HG03135 (cell line): ENCODE results near the gene LRRC46.

ENCODE experiments used
- ATAC-seq: cut with Tn5 transposase; IDR thresholded peaks from one replicate; pipeline ENCODE4 v1.9.1; 2021; ENCODE audit warnings: mild to moderate bottlenecking, moderate library complexity; ENCODE audit not compliant: unreplicated experiment

The LRRC46 gene

DNA sequence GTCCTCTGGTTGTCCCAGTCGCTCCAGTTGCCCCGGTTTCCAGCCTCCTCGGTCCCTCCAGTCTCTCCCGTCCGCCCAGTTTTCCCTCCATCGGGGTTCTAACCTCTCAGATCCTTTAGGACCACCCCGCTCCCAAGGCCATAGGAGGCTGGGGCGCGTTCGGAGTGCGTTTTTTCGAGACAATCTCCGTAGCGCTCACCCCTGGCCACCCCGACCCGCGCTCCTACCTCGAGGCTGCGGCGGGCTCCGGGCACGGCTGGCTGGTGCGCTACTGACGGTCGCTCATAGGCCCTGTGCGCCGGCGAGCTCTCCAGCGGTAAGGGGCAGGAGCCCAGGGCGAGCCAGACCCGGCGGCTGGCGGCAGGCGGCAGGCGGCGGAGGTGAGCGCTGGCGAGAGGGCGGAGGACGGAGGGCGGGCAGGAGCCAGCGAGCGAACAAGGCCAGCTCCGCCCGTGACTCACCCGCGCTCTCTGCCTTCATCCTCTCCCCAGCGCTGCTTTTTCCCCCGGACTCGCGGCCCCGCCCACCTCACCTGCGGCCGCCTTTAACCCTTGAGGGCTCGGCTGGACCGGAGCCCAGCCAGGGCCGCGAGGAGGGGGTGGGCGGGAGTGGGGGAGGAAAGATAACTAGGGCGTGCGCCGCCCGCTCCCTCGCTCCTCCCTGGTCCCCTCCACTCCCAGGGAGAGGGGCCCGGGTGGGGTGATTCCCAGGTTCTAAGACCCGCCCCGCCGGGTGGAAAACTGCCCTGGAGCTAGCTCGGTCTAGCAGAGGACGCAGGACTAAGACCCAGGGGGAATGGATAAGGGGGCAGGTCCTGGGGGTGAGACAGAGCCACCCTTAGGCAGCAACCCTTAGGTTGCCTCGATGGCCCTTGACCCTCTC, 19.5 kb downstream of the LRRC46 start, which contains the start of gene SP6:
Gene SP6 (minus strand): TSS at position 472 of the 882 bp plus-strand sequence. CDS start 2,734 bp downstream, outside the sequence.
- ATAC-seq: no peak

GRCh38 chr17:47851764-47852112, 20.3 kb downstream of the LRRC46 start:
- no peak for ATAC-seq

- no peak for ATAC-seq
Measured at GRCh38 chr17:47852113-47852949, 20.9 kb downstream of the LRRC46 start.

DNA sequence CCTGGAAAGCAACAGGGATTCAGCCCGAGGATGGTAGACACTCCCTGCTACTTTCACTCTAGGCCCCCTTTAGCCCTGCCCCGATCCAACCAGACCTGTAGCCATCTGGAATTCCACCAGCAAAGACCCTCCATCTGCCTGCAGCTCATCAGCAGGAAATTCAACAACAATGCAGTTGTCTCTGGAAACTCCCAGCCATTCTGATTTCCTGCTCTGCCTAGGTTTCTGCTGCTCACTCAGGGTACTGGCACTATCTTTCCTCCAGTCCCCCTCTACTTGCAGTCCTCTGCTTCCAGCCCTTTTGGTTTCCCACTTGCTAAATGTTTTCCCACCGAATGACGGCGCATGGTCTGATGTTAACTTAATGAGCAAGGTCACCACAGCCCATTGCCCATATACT, 22.1 kb downstream of the LRRC46 start:
- no peak for ATAC-seq

- ATAC-seq: no peak
Measured at GRCh38 chr17:47855737-47856136, 24.3 kb downstream of the LRRC46 start.

- no peak for ATAC-seq
Measured at GRCh38 chr17:47856830-47857229, 25.4 kb downstream of the LRRC46 start.

DNA sequence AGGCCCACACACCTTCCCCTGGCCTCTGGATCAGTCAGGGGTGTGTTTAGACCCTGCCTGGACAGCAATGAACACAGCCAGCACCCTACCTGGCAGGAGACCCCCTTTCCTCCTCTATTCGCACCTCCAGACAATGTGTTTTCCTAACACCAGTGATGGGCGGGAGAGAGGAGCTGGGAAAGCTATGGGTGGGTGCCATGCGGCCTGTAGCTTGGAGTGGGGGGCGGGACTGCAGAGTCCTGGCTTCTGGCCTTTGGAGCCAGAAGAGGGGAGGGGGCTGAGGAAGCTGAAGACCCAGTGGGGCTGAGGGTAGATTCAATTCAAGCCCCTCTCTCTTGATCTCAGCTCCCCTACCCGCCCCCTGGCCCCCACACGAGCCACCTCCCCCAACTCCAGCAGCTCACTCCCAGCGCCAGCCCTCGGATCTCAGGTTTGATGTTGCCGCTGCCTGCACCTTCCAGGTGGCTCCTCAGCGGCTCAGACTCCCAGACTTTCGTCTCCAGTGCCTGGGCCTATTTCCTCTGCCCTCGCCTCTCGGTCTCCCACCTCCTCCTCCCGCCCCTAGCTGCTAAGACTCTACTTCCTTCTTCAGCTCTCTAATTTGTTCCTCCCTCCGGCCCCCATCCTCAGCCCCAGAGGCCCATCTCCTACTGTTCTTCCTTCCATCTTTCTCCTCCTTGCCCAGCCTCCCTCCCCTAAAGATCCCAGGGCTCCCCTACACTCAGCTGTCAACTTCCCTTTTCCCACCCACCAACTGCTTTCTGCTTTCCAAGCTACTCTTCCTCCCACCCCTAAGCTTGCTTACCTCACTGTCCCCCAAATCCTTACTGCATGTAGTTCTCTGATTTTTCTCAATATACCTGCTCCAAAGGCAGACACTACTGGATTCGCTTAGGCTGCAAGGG, 26.3 kb downstream of the LRRC46 start:
- ATAC-seq: no peak

GRCh38 chr17:47860386-47860785, 28.9 kb downstream of the LRRC46 start:
- ATAC-seq: no peak

DNA sequence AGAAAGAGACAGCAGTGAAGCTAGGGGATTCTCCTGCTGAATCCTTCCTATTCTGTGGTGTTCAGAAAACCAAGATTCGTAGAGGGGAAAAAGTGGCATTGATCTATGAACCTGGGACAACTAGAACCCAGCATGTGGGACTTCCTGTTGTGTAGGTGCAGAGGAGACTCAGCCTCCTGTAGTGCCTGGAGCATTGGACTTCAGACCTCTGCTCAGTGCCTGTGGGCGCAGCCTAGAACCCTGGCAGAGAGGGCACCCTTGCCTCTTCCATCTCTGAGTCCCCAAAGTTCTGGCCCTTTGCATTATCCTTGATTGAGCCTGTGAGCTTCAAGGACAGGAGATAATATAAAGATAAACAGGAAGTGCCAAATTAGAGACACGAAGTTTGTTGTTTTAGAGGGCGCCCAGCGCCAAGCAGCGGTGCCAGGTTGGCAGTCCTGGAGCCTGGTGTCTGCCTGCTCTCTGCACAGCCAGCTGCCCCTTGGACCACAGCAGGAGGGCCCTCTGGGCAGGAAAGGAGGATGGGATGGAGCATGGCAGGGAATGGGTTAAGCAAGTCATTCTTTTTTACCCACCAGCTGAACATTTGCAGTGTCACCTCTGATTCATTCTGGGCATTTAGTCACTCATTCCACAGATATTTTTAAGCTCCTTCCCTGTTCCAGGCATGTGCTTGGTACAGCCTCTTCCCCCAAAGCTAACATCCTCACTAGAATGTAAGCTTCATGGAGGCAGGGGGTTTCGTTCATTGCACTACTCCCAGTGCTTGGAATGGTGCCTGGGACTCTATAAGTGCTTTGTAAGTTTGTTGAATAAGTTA, 31.4 kb downstream of the LRRC46 start:
- no peak for ATAC-seq

GRCh38 chr17:47864791-47865216, 33.3 kb downstream of the LRRC46 start:
- no peak for ATAC-seq

GRCh38 chr17:47866941-47867340, 35.5 kb downstream of the LRRC46 start:
- ATAC-seq: no peak

GRCh38 chr17:47867813-47868533, 36.5 kb downstream of the LRRC46 start:
- no peak for ATAC-seq

GRCh38 chr17:47869114-47869513, 37.6 kb downstream of the LRRC46 start:
- ATAC-seq: no peak

DNA sequence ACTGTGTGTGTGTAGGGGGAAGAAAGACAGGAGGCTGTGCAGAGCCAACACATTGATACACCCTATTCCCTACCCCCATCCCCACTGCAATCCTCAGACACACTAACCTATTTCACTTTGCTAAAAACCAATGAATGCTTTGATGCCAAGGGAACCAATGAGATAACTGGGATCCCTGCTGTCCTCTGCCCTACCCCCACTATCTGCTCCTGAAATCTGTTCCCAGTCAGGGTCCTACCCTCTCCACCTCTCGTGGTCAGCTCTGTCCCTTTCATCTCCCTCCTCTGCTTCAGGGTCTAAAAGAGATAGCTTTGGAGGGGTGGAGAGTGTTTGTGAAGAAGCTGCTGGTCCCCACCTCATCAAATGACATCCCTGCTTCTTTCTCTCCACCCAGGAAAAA, 38.6 kb downstream of the LRRC46 start:
- ATAC-seq: no peak

- no peak for ATAC-seq
Measured at GRCh38 chr17:47871048-47871447, 39.6 kb downstream of the LRRC46 start.

DNA sequence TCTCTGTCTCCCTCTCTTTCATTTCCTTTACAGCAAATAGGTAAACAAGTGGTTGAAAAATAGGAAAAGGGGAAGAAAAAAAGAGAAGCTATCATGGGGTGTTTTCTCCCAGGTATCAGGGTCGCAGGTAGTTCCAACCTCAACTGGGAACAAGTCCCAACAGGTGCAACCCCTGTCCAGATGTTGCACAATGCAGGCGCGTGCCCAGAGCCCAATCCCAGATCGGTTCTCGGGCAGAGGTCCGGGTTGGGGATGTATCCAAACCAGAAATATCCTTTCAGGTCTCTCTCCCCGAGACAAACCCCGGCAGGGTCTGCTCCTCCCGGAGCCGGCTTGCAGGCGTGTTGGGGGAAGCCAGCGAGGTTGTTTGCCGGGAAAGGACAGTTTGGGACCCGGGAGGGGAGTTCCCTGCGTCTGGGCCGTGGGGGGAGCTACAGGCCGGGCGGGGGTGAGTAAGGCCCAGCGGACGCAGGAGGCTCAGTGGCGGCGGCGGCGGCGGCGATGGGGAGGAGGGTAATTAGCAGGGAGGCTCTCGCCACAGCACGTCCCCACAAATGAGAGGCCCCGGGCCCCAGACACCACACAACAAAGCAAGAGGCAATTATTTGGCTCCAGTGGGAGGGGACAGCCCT, 40.7 kb downstream of the LRRC46 start:
- ATAC-seq: no peak

DNA sequence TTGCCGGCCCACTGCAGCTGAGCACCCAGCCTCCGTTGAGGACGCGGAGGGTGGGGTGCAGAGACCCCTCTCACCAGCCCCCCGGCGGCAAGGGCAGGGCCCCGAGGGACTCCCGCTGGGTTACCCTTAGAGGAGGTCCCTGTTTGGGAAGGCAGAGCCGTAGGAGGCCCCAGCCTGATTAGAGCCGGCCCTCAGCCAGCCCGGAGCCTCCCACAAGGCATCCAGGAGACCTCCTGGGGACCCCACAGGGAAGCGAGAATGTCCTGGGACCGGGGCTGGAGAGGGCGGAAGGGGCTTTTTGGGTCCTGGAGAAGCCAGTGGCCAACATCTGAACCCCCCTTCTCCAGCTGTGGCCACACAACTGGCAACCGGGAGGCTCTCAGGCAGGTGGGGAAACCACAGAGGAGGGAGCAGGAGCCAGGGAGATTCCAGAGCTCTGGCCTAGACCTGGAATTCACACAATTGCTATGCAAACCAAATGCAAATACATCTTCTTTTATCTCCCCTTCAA, 41.2 kb downstream of the LRRC46 start:
- ATAC-seq: no peak

DNA sequence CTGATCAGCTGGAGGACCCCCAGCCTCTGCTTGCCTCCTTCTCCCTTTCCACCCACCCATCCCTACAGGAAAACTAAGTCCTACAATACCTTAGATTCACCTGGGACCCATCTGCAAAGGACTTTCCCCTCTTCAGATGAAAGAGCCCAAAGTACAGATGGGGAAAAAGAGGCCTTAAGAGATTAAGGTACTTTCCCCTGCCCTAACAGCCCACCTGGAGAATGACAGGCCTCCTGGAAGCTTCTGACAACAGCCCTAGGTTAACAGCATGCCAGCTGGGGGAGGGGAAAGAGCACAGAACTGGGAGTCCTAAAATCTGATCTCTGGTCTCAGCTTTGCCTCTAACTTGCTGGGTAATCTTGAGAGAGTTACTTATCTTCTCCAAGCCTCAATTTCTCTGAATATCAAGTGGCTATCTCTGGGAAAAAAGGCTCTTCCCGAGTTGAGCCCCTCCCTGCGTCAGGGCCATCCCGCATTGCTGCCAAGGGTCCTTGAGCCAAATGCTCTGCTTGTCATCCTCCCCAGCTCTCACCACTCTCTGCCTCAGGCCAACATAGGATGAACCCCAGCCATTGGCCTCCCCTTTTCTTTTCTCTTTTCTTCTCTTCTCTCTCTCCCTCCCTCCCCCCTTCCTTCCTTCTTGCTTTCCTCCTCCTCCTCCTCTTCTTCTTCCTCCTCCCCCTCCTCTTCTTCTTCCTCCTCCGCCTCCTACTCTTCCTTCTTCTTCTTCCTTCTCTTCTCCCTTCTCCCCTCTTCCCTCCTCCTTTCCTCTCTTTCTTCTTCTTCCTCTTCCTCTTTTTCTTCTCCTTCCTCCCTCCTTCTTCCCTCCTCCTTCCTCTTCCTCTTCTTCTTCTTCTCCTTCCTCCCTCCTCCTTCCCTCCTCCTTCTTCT, 42.0 kb downstream of the LRRC46 start:
- no peak for ATAC-seq
